NCI-H2171 (cell line): ENCODE results near the gene ARHGEF1.
"Not testable (repeated sequence)": the region's sequence is repeated elsewhere in the genome, so short reads cannot be mapped to it uniquely, and the experiment has no call there.

Source experiments
- DNase-seq: peaks from one replicate; lab custom pipeline; 2025; lab: John Stamatoyannopoulos, UW

Gene ARHGEF1

DNA sequence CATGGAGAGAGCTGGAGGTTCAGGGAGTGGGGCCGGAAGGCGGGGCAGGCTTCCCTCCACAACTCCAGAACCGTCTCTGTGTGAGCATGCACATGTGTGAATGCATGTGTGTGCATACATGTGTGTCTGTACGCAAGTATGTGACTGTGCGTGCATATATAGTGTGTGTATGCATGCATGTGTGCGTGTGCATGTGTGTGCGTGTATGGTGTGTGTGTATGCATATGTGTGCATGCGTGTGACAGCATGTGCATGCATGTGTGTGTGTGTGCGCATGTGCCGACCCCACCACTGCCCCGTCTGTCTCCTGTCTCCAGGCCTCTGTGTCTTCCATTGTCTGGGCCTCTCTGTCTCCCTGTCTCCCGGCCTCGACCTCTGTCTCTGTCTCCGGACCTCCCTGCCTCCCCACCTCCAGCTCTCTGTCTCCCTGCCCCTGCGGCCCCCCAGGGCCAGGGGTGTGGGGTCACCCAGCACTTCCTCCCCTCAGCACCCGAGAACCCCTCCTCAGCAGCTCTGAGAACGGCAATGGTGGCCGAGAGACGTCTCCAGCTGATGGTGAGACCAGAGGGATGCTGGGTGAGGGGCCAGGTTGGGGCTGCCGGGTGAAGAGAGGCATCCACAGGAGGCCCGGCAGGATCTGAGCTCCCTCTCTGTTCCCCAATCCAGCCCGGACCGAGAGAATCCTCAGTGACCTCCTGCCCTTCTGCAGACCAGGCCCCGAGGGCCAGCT, 22.5 kb downstream of the ARHGEF1 start:
- no peak for DNase-seq

- no peak for DNase-seq
Observed at GRCh38 chr19:41906271-41906670, 23.3 kb downstream of the ARHGEF1 start.

GRCh38 chr19:41906916-41907680, 24.1 kb downstream of the ARHGEF1 start:
- no peak for DNase-seq

DNA sequence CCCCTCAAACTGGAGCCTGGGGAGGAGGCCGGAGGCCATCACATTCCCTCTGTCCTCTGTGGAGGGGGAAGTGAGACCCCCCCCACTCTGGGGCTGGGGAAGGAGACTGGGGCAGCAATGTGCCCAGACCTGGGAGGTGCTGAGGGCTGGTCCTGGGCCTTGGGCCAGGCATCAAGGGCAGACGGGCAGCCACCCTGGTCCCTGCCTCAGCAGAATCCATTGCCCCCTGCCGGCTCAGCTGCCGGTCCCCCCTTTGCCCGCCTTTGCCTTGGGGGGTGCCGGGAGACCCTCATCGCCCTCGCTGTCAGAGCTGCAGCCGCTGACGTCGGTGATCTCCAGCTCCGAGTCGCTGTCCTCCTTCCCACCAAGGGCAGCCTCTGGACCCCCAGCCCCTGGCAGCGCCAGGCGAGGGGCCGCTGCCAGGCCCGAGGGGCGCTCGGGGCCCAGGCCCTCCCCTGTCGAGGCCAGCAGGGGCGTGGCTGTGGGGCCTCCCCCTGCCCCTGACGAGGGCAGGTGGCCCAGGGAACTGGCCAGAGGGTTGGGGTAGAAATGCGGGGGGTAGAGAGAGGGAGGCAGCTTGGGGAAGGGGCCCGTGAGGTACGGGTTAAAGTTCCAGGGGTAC, 25.1 kb downstream of the ARHGEF1 start:
- DNase-seq = no peak

- no peak for DNase-seq
Observed at GRCh38 chr19:41908724-41909464, 25.9 kb downstream of the ARHGEF1 start.

- no peak for DNase-seq
Observed at GRCh38 chr19:41909706-41910105, 26.7 kb downstream of the ARHGEF1 start.

DNA sequence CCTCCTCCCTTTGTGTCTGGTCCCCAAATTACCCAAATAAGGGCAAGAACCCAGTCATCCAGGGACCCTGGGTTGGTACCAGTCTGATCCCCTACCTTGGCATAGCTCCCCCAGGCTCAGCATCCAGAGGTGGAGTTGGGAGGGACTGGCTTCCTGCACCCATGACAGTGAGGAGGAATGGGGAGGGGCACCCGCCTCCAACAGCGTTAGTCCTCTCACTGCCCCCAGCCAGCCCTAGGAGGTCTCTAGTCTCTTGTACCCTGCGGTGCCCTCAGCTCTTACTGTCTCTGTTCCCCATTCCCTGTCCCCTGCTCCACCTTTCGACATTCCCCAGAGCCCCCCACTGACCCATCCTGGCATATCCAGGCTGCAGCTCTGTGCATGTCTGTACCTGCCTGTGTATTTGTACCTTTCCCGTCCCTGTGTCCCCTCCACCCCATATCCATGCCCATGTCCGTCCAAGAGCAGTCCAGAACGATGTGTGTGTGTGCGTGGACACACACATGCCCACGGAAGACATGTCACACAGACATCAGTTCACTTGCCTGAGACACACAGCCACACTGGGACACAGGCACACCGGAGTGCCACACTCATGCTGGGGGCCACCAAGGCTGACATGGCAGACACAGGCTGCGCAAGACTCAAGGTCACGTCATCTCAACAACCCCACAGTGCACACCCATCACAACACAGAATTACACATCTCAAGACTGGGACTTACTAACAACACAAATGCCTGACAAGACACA, 27.4 kb downstream of the ARHGEF1 start:
- DNase-seq = no peak

GRCh38 chr19:41910992-41911888, 28.3 kb downstream of the ARHGEF1 start:
- DNase-seq = no peak

- no peak for DNase-seq
Observed at GRCh38 chr19:41911889-41912731, 29.1 kb downstream of the ARHGEF1 start.

- no peak for DNase-seq
Observed at GRCh38 chr19:41912899-41913537, 30.0 kb downstream of the ARHGEF1 start.

DNA sequence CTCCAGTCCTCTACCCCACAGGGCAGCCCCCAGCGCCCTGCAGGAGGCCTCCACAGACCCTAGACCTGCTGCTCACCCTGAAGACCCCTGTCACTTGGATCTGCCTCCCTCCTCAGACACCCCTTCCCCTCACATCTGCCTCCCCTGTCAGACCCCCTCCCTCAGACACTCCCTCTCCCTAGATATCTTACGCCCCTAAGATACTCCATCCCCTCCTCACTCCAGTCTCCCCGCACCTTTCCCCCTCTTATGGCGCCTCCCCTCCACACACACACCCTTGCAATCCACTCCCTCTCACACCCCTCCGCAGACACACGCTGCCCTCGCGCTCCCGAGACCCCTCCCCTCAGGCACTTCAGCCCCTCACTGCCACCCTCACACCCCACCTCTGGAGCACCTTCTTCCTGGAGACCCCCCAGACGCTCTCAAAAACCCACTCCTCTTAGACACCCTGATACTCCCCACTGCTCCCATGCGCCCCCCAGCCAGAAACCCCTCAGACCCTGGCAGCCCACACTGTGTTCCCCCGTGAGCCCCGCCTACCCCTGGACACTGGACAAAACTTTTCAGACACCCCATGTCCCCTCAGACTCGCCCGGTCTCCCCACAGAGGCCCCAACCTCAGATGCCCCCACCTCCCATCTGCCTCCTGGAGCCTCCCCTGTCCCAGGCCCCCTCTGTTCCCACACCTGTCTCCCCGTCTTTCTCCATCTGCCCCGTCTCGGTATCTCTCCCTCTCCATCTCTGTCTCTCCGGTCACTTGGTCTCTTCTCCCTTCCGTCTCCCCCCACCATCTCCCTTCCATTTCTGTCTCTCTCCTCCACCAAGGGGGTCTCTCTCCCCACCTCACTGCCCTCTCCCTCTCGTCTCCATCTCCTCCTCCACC, 30.8 kb downstream of the ARHGEF1 start:
- DNase-seq = no peak

- DNase-seq = not testable (repeated sequence)
Observed at GRCh38 chr19:41914424-41914834, 31.4 kb downstream of the ARHGEF1 start.

DNA sequence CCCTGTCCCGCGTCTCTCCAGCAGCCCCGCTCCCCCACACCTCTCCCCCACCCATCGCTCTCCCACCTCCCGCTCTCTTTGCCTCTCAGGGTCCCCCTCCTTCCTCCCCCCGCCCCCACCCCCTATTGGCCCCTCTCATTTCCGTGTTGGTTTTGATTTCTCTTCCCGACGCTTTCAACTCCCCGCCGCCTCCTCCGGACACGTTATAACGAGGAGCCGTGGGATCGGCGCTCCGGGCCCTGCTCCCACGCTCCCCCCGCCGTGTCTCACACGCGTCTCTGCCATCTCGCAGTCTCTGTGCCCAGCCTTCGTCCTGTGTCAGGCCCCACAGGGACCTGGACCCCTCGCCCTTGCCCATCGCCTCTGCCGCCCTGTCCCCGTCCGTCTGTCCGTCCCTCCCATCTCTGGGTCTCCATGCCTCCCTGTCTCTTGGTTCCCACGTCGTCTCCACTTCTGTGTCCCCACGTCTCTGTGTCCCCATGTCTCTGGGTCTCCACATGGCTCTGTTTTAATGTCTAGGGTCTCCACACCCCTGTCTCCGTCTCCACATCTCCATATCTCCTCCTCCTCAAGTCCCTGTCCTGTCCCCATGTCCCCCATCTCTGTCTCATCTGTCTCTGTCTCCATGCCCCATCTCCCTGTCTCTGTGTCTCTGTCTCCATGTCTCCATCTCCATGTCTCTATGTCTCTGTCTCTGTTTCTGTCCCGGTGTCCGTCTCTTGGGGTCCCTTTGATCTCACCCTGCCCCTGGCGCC, 32.2 kb downstream of the ARHGEF1 start:
- no peak for DNase-seq

DNA sequence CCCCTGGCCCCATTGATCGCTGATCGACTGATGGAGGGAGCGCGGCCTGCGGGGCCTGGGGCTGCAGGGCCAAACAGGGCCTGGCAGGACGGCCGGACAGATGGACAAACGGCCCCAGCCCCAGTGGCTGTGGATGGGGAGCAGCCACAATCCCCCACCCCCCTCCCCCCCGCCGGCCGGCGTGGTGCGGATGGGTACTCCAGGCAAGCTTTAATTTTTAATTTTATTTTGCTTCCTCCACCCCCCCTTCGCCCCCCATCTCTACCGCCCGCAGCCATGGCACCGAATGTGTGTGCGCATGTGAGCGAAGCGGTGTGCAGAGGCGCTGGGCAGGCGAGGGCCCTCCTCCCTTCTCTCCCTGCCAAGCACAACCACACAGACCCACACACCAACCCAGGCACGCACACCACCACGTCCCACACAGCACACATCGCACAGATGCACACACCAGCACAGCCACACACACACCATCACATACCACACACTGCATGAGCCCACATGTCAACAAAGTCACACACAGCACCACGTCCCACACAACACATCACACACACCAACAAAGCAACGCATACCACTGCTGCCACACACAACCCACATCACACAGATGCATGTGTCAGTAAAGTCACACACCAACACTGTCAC, 32.9 kb downstream of the ARHGEF1 start:
- DNase-seq = no peak

DNA sequence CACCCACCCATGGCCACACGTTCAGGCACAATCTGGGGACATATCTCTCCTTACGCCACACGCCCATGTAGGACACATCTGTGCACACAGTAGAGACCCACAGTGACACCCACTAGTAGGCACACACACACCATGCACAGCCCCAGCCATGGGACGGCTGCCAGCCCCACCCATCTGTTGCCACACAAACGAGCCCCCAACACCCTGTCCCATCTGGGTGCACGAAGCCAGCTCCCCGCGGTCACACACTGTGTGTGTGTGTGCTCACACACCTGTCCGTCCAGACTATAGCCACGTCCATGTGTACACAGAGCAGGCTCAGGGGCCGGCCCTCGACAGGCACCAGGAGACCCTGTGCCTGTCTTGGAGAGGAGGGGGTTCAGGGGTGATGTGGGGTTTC, 34.7 kb downstream of the ARHGEF1 start:
- no peak for DNase-seq

DNA sequence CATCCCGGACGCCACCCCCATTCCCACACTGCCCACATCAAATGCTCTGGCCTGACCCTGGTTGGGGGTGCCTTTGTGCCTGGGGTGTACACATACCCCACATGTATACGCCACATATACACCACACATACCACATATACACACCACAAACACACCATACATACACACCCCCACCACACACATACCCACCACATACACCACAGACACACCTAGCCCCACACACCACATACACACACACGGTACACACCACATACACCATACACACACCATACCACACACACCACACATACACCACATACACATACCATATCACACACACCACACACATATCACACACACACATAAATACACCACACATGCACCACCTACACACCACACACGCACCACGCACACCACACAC, 35.1 kb downstream of the ARHGEF1 start:
- DNase-seq = no peak
